ENCODE data around the gene CLPSL1.

CLPSL1 gene

DNA sequence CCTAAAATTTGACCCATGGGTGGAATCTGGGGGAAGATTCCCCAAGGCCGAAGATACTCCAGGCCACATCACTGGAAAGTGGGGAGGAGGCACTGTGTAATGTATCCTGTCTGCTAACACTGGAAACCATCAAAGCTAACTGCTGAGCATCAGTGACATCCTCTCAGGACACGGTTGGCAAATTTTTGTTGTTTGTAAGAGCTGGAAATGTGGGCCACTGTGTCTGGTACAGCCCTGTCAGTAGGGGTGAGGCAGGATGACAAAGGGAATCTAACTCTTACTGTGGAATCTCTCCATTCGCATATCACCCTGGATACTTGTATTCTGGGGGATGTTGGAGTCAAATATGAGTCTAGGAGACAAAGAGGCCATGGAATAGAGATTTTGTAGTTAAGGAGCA, 21.4 kb upstream of the CLPSL1 start:
- no peak for DNase-seq (ENCODE audit: low read depth)

DNA sequence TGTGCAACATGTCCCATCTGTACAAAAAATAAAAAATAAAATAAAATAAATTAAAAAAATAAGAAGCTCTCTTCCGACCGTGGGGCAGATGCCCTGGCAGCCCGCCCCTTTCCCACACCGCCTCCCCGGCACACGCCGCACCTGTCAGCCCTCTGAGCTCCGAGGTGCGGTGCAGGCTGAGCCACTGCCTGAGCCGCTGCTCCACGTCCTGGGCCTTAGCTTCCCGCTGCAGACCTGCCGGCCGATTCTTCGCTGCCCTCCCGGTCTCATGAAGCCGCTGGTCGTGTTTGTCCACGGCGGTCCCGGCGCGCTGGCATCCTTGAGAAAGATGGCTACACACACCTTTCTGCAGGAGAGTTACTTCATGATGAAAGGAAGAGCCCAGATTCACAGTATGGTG, 15.1 kb upstream of the CLPSL1 start:
- DNase-seq (ENCODE audit: low read depth), result no peak

DNA sequence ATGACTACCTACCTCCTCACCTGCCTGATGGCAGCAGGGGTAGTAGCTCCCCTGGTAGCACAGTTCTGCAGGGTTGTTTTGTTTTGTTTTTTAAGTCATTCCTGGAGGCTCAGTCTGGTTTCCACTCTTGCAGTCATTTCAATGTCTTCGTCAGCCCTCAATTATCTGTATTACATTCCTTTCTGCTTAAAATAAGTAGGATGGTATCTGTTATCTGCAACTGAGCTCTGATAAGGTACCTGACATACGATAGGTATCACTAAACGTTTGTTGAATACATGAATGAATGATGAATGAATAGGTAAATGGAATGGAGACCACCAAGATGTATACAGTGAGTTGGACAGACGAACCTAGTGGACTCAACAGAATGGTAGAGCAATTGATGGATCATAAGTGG, 11.6 kb upstream of the CLPSL1 start:
- DNase-seq (ENCODE audit: low read depth), result no peak

DNA sequence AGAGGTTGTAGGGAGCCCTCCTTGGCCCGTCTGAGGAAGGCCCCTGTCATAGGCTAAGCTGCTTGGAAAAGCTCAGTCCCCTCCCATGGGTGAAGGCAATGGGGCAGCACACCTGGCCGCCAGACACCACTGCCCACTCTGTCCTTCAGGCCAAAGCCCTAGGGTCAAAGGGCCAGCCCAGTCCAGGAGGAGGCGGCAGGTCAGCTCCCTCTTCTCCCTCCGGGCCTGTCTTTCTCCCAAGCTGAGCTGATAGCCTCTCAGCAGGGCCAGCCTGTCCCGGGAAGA, 9.5 kb upstream of the CLPSL1 start:
- no peak for DNase-seq (ENCODE audit: low read depth)

- no peak for DNase-seq (ENCODE audit: low read depth)
These were observed 6.6 kb upstream of the CLPSL1 start for GRCh38 chr6:35774116-35774794.

GRCh38 chr6:35775031-35775430, 5.8 kb upstream of the CLPSL1 start:
- no peak for DNase-seq (ENCODE audit: low read depth)

DNA sequence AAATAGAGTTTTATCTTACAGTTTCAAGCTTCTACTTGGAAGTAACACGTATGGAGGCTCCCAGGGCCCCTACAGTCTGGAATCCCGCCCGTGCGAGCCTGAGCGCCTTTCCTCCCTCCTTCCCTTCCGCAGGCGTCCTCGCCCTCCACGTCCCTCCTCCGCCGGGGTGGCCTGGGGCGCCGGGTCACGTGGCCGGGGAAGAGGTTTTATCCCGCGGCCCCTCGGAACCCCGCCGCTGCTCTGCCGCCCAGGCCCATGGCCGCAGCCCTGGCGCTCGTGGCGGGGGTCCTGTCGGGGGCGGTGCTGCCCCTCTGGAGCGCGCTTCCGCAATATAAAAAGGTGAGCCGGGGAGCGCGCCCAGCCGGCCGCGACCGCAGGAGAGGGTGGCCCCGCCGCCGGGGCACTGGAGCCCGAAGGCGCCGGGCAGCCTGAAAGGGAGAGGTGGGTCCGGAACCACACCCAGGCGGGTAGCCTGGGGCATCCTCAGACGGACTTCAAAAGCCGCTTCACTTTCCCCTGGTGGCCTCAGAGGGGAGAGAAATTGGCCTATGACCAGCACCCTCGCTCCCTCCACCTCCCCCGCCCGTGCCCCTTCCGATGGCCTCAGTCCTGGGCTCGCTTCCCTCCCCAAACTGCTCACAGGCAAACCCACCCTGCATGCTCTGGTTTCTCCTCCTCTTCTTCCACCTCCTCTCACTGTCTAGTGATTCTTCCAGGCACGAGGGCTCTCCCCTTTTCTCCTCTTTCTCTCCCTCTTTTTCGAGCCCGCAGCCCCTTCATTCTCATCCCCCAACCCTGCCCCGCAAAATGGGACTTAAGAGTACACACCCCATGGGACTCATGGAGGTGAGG, 4.2 kb upstream of the CLPSL1 start, which contains the start of gene CLPSL2:
Gene CLPSL2 (plus strand): TSS at position 235 of the 852 bp plus-strand sequence. CDS start 21 bp downstream, at position 256.
- no peak for DNase-seq (ENCODE audit: low read depth)

- no peak for DNase-seq (ENCODE audit: low read depth)
These were observed 3.3 kb upstream of the CLPSL1 start for GRCh38 chr6:35777356-35778102.

GRCh38 chr6:35778437-35778836, 2.4 kb upstream of the CLPSL1 start:
- DNase-seq (ENCODE audit: low read depth), result no peak

- no peak for DNase-seq (ENCODE audit: low read depth)
These were observed 471 bp downstream of the CLPSL1 start for GRCh38 chr6:35781290-35781689.

DNA sequence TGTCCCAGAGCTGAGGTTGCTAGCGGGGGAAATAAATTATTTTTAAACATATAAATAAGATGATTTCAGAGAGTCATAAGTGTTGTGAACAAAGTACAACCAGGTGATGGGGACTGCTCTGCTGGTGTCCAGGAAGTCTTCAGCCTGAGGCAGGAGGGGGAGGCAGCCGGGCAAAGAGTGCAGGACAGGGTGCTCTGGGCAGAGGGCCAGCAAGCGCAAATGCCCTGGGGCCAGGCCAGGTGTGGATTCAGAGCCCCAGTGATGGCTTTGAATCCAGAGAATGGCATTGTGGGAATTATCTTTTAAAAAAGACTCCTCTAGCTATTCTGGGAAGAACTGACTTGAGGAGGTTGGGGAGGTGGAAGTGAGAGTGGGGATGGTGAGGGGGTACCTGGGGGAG, 1.6 kb downstream of the CLPSL1 start:
- no peak for DNase-seq (ENCODE audit: low read depth)

DNA sequence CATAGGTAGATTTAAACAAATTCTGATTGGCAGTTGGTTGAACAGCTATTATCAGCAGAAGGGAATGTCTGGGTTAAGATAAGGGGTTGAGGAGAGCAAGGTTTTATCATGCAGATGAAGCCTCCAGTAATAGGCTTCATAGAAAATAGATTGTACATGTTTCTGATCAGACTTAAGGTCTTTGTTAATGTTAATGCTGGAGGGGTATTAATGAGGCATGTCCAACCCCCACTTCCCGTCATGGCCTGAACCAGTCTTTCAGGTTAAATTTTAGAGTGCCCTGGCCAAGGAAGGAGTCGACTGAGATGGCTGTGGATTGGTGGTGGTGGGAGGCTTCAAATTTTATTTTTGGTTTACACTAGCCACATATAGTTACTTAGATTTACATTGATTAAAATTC, 3.4 kb downstream of the CLPSL1 start:
- no peak for DNase-seq (ENCODE audit: low read depth)

- DNase-seq (ENCODE audit: low read depth), result no peak
These were observed 5.5 kb downstream of the CLPSL1 start for GRCh38 chr6:35786272-35786671.

DNA sequence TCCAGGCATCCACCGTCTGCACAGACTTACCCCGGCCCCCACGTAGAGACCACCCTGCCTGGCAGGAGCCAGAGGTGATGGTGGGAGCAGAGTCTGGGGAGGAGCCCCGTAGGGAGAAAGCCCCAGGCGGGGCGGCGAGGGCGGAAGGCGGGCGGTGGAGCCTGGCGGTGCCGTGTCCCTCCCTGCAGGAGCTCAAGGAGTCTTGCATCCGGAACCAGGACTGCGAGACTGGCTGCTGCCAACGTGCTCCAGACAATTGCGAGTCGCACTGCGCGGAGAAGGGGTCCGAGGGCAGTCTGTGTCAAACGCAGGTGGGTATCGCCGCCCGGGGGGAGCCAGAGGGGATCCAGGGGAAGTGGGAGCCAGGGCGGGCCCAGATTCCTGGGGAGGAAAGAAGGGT, 6.0 kb downstream of the CLPSL1 start:
- no peak for DNase-seq (ENCODE audit: low read depth)

DNA sequence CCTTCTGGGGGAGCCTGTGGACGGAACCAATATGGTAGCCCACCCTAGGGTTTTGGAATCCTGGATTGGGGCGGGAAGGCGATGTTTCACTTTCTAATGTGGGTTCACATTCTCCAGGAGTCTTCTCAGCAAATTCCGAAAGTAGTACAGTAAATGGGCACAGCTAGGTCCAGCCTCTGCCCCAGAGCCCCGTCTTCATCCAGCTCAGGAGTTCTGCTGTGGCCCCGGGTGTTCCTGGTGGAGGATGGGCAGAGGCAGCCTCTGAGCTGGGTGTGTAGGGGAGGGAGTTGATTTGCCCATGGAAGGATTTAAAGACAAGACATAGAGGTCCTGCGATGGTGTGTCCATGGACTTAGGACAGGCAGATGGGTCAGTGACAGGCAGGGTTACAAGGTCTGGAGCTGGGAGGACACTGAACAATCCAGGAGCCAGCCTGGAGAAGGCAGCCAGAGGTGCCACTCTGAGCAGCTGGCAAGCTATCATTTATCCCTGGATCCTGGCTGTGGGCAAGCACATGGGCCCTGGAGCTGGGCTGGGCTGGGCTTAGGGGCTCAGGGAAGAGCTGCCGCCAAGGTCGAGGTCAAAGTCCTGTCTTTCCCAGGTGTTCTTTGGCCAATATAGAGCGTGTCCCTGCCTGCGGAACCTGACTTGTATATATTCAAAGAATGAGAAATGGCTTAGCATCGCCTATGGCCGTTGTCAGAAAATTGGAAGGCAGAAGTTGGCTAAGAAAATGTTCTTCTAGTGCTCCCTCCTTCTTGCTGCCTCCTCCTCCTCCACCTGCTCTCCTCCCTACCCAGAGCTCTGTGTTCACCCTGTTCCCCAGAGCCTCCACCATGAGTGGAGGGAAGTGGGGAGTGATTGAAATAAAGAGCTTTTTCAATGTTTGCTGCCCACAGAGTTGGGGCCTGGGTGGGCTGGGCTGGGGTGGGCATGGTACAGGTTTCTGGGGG, 6.7 kb downstream of the CLPSL1 start:
- no peak for DNase-seq (ENCODE audit: low read depth)

GRCh38 chr6:35788423-35788982, 7.7 kb downstream of the CLPSL1 start:
- no peak for DNase-seq (ENCODE audit: low read depth)

DNA sequence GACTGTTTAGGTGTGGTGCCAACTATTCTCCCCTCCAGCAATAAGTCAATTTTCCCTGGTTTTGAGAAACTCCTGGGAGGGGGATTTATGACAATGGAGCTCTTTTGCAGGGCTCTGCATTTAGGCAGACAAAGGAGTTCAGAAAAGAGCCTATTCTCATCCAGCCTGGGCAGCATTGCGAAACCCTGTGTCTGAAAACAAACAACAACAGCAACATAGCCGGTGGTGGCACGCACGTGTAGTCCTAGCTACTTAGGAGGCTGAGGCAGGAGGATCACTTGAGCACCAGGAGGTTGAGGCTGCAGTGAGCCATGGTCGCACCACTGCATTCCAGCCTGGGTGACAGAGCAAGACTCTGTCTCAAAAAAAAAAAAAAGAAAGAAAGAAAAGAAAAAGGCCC, 9.9 kb downstream of the CLPSL1 start:
- no peak for DNase-seq (ENCODE audit: low read depth)

- no peak for DNase-seq (ENCODE audit: low read depth)
These were observed 14.0 kb downstream of the CLPSL1 start for GRCh38 chr6:35794536-35795452.

DNA sequence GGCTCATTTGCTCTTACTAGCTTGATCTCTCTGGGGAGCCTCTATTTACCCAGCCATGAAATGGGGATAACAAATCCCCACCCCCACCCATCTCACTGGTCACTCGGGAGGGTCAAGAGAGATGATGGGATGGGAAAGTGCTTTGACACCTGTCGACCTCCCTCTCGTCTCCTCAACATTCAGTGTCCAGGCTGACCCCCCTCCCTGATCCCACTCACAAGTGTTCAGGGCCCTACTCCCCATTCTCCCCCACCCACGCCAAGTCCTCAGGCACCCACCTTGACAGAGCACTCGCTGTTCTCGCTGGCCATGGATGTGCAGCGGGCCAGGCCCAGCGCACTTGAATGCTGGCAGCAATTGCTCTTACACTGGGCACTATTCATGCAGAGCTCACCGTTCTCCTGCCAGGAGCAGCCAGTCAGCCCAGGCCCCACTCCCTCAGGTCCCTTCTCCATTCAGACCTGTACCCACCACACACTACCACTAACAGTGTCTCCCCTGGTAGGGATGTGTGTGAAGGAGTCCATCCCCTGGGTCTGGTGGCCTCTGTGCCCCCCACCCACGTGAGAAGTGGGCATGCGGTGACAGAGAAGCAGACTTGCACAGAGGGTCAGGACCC, 14.7 kb downstream of the CLPSL1 start:
- DNase-seq (ENCODE audit: low read depth), result no peak

- no peak for DNase-seq (ENCODE audit: low read depth)
These were observed 15.4 kb downstream of the CLPSL1 start for GRCh38 chr6:35796236-35796635.

All from amniotic epithelial cell (primary cell).